ENCODE measurements around the gene MEGF11.

MEGF11 gene

GRCh38 chr15:65851981-65852380 is 401.6 kb downstream of the MEGF11 start:
- DNase-seq (ENCODE audit: low read depth in 2 of 2): no peak

- DNase-seq (ENCODE audit: low read depth in 2 of 2): no peak
Measured at GRCh38 chr15:65847989-65848388, 405.6 kb downstream of the MEGF11 start.

GRCh38 chr15:65845826-65846519 is 407.6 kb downstream of the MEGF11 start:
- no peak for DNase-seq (ENCODE audit: low read depth in 2 of 2)
